B cell (primary cell): ENCODE measurements around the gene FAM131B. TPM values are rescaled to one million over a fixed set of nuclear protein-coding genes. Genes with fewer than 3 reads are reported as not detected.

Experiments used
- ATAC-seq: fragments of 200-7000 bp; cut with Tn5 transposase; one replicate; pipeline ENCODE4 v1.10.0; 2021; ENCODE audit warnings: low read depth, mild to moderate bottlenecking, moderate number of reproducible peaks, moderate library complexity
- CTCF ChIA-PET: fragments of 350-600 bp; sonication (Branson Sonifier 250); formaldehyde crosslinking; loops from one replicate; lab custom pipeline; 2021; ENCODE audit warnings: antibody characterized with exemption, inconsistent platforms; lab: Charles Lee
- POLR2A ChIA-PET: fragments of 350-600 bp; sonication (Branson Sonifier 250); formaldehyde crosslinking; loops from one replicate; lab custom pipeline; 2021; ENCODE audit warnings: antibody characterized with exemption; lab: Charles Lee
- DNase-seq: peaks from one replicate; pipeline ENCODE4 v3.0.0; 2013
- H2AFZ ChIP-seq: 2 replicates; pipeline ENCODE4 v1.6.1; 2012; ENCODE audit warnings: mild to moderate bottlenecking, low read depth, low read length; ENCODE audit not compliant: insufficient read depth, poor library complexity, severe bottlenecking
- H3K27ac ChIP-seq, 2 donors: 1 replicate in 1 of 2; 2 replicates in 1 of 2; pipeline ENCODE4 v1.5.1; 2012 to 2013; ENCODE audit warnings: low read length in 2 of 2, mild to moderate bottlenecking in 2 of 2, moderate library complexity in 1 of 2
- H3K27me3 ChIP-seq, 4 experiments: fragments of 200-600 bp in 1 of 4; sonication (generic) in 1 of 4; replicated peaks in 1 of 4; 1 replicate in 2 of 4; 2 replicates in 2 of 4; pipeline versions ENCODE4 v1.6.1 to v1.7.0; 2013 to 2016; ENCODE audit warnings: low read length in 3 of 4, mild to moderate bottlenecking in 2 of 4, mixed read lengths in 1 of 4, moderate library complexity in 1 of 4; ENCODE audit not compliant: insufficient read depth in 4 of 4, control insufficient read depth in 3 of 4; ENCODE audit errors: control extremely low read depth in 1 of 4
- H3K36me3 ChIP-seq, 2 experiments: replicated peaks in 1 of 2; 1 replicate in 1 of 2; 2 replicates in 1 of 2; pipeline versions ENCODE4 v1.6.1 to v1.7.1; 2013; ENCODE audit warnings: low read length in 1 of 2; ENCODE audit not compliant: insufficient read depth in 2 of 2, control insufficient read depth in 1 of 2; ENCODE audit errors: control extremely low read depth in 1 of 2, extremely low read depth in 1 of 2
- H3K4me1 ChIP-seq, 2 donors: fragments of 200-600 bp in 1 of 2; sonication (generic) in 1 of 2; 1 replicate in 1 of 2; 2 replicates in 1 of 2; pipeline versions ENCODE4 v1.5.1 to v1.6.1; 2013 to 2017; ENCODE audit warnings: low read length in 2 of 2; ENCODE audit not compliant: control insufficient read depth in 2 of 2, insufficient read depth in 2 of 2
- H3K4me2 ChIP-seq: replicated peaks from 2 replicates; pipeline ENCODE3; 2012; ENCODE audit warnings: mild to moderate bottlenecking, low read depth, low read length; ENCODE audit not compliant: poor library complexity, severe bottlenecking
- H3K4me3 ChIP-seq, 5 experiments: fragments of 200-600 bp in 1 of 5; sonication (generic) in 1 of 5; 1 replicate in 3 of 5; 2 replicates in 2 of 5; pipeline versions ENCODE4 v1.5.1 to v1.7.0; 2011 to 2016; ENCODE audit warnings: low read length in 4 of 5, mild to moderate bottlenecking in 4 of 5, low read depth in 2 of 5, control low read depth in 1 of 5, moderate library complexity in 1 of 5; ENCODE audit not compliant: insufficient read depth in 1 of 5; ENCODE audit errors: control extremely low read depth in 1 of 5, extremely low read depth in 1 of 5
- H3K79me2 ChIP-seq: fragments of 200-600 bp; sonication (generic); one replicate; pipeline ENCODE4 v1.6.0; 2016; ENCODE audit warnings: low read length; ENCODE audit not compliant: control insufficient read depth, insufficient read depth
- H3K9ac ChIP-seq: fragments of 200-600 bp; sonication (generic); 2 replicates; pipeline ENCODE4 v1.6.1; 2017; ENCODE audit warnings: mild to moderate bottlenecking, low read length, moderate library complexity
- H3K9me3 ChIP-seq, 3 donors: one replicate each; pipeline versions ENCODE4 v1.6.1 to v1.7.1; 2013; ENCODE audit warnings: low read length in 2 of 3; ENCODE audit not compliant: control insufficient read depth in 2 of 3, insufficient read depth in 1 of 3; ENCODE audit errors: control extremely low read depth in 1 of 3
- H4K20me1 ChIP-seq: 2 replicates; pipeline ENCODE4 v1.6.0; 2012; ENCODE audit warnings: mild to moderate bottlenecking, low read length; ENCODE audit not compliant: insufficient read depth, control insufficient read depth, poor library complexity, severe bottlenecking
- H3K27ac Mint-ChIP-seq: one replicate; pipeline ENCODE4 v1.8.0; 2021; ENCODE audit warnings: mixed read lengths
- H3K27me3 Mint-ChIP-seq: one replicate; pipeline ENCODE4 v1.8.0; 2021; ENCODE audit warnings: mixed read lengths
- H3K4me1 Mint-ChIP-seq: one replicate; pipeline ENCODE4 v1.8.0; 2021; ENCODE audit warnings: mixed read lengths
- H3K4me3 Mint-ChIP-seq: one replicate; pipeline ENCODE4 v1.8.0; 2021; ENCODE audit warnings: mixed read lengths
- H3K9me3 Mint-ChIP-seq: one replicate; pipeline ENCODE4 v1.8.0; 2022; ENCODE audit warnings: mixed read lengths; ENCODE audit not compliant: insufficient read depth
- EZH2 ChIP-seq: IDR thresholded peaks from 2 replicates; pipeline ENCODE4 v1.6.1; 2012; ENCODE audit warnings: borderline replicate concordance, low read depth, mild to moderate bottlenecking, moderate library complexity, low read length; ENCODE audit not compliant: insufficient read depth, poor library complexity, severe bottlenecking
- WGBS: methylation state at CpG from one replicate; pipeline ENCODE4 v1.1.5; 2013; ENCODE audit warnings: missing lambda C conversion rate; ENCODE audit not compliant: insufficient coverage; 5-methylcytosine and 5-hydroxymethylcytosine counted together
- intact Hi-C: fragments of 100-400 bp; cut with micrococcal nuclease; formaldehyde crosslinking; loops from one replicate; pipeline ENCODE4 v1.10.0; 2022
- polyA plus RNA-seq: library from polyadenylated mRNA; depleted of rRNA; stranded (reverse); fragments of >200 nt; gene quantifications from 2 replicates; pipeline ENCODE4 v1.2.3, GENCODE V29; 2012
- total RNA-seq, 2 donors: library from RNA; stranded (reverse); fragments of 120-200 nt in 1 of 2; gene quantifications; 1 replicate in 1 of 2; 2 replicates in 1 of 2; pipeline versions ENCODE4 v1.2.3 to v1.2.4, GENCODE V29; 2013 to 2022
- TF ChIP-seq, protein P1 (sequence below): fragments of 200-600 bp; IDR thresholded peaks from one replicate; pipeline ENCODE4 v1.8.0; 2022; ENCODE audit warnings: antibody characterized with exemption, mild to moderate bottlenecking

FAM131B gene
- total and polyA plus RNA-seq, 2 donors (not counting 1 experiment from before 2014, with no cell fraction given) = 0.05 TPM; not detected in 1

DNA sequence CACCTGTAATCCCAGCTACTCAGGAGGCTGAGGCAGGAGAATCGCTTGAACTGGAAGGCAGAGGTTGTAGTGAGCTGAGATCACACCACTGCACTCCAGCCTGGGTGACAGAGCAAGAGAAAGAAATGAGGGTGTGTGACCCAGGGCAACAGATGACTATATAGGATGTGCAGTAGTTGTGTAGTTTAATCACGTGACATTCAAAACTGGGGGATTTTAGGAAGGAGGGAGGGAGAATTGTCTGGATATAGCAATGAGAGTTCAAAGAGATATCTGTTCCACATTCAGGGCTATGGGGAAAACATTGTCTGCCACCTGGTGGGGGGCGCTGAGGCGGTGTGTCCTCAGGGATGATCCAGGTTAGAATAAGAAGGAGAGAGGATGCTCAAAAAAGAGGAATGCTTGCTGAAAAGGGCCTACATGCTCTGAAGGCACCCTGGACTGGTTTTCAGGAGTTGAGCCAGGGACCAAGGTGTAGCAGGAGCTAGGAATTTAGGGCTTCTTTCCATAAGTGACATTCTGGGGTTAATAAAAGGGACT, 10.8 kb upstream of the FAM131B start:
- H3K4me3 ChIP-seq = no peak overlapping the region
- TF ChIP-seq, protein P1, sequence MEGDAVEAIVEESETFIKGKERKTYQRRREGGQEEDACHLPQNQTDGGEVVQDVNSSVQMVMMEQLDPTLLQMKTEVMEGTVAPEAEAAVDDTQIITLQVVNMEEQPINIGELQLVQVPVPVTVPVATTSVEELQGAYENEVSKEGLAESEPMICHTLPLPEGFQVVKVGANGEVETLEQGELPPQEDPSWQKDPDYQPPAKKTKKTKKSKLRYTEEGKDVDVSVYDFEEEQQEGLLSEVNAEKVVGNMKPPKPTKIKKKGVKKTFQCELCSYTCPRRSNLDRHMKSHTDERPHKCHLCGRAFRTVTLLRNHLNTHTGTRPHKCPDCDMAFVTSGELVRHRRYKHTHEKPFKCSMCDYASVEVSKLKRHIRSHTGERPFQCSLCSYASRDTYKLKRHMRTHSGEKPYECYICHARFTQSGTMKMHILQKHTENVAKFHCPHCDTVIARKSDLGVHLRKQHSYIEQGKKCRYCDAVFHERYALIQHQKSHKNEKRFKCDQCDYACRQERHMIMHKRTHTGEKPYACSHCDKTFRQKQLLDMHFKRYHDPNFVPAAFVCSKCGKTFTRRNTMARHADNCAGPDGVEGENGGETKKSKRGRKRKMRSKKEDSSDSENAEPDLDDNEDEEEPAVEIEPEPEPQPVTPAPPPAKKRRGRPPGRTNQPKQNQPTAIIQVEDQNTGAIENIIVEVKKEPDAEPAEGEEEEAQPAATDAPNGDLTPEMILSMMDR = no peak
- TF ChIP-seq EZH2 = no peak
- H3K9me3 Mint-ChIP-seq = no peaks in the 10 kb centered on the region
- intact Hi-C loops = loop anchor here (10.0 kb wide), 1 partner anchor 49 kb away; no protein-coding TSS in a partner anchor
- H3K4me1 ChIP-seq = peaks cover 22 to 28% of the 10 kb centered on the region in 2 donors
- H3K27ac ChIP-seq = no peak overlapping the region
- H3K4me3 Mint-ChIP-seq = no peak overlapping the region
- 95% methylated on average over 4 of the region's 4 CpGs for WGBS
- ChIA-PET CTCF (interaction anchor here (4.4 kb wide), 1 partner anchor 133 kb away, joined by 19 read pairs; no protein-coding TSS in a partner anchor), POLR2A (no interaction called here)
- H3K27me3 Mint-ChIP-seq = peaks cover 6% of the 10 kb centered on the region
- peaks cover 0 to under 1% (median 0%) of the 10 kb centered on the region in 4 experiments for H3K27me3 ChIP-seq
- no peak overlapping the region for H3K4me2 ChIP-seq
- H3K36me3 ChIP-seq = no peaks in the 10 kb centered on the region
- H3K4me1 Mint-ChIP-seq = peaks cover 31% of the 10 kb centered on the region
- no peak overlapping the region for H3K9ac ChIP-seq
- no peaks in the 10 kb centered on the region for H4K20me1 ChIP-seq
- ATAC-seq (no peak), DNase-seq (no peak)
- H3K27ac Mint-ChIP-seq = peak overlapping the region; percentile 42
- H3K9me3 ChIP-seq = no peaks in the 10 kb centered on the region
- no peaks in the 10 kb centered on the region for H3K79me2 ChIP-seq
- H2AFZ ChIP-seq = no peak overlapping the region

DNA sequence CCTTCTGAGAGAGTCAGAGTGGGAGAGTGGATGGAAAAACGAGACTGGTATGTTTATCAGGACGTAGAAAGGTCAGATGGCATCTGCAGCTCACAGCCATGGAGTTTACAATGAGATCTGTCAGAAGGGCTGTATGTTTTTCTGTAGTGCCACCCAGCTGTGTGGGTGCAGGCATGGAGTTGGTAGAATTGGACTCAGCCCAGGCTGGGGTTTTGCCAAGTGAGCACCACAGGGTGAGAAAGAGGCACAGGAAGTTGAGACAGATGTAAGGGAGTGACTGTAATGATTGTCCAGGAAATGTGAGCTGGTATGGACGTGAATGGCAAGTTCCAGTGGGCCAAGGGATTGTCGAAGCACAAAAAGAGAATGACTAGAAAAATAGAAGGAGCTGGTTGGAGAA, 9.6 kb upstream of the FAM131B start:
- H3K4me1 ChIP-seq = peaks cover 22 to 28% of the 10 kb centered on the region in 2 donors
- peak overlapping the region; percentile 54 for H3K27ac Mint-ChIP-seq
- H4K20me1 ChIP-seq = no peaks in the 10 kb centered on the region
- peaks cover 0 to 10% (median under 1%) of the 10 kb centered on the region in 4 experiments for H3K27me3 ChIP-seq
- CTCF ChIA-PET = interaction anchor here (0.8 to 4.4 kb wide), 2 partner anchors 8 to 132 kb away, joined by 3 to 19 read pairs; no protein-coding TSS in a partner anchor
- no peak overlapping the region for H3K9ac ChIP-seq
- H3K36me3 ChIP-seq = no peaks in the 10 kb centered on the region
- no peaks in the 10 kb centered on the region for H3K79me2 ChIP-seq
- peaks cover 16% of the 10 kb centered on the region for H3K27me3 Mint-ChIP-seq
- H3K4me3 Mint-ChIP-seq = no peak overlapping the region
- peaks cover 31% of the 10 kb centered on the region for H3K4me1 Mint-ChIP-seq
- ATAC-seq (no peak), DNase-seq (no peak)
- H3K27ac ChIP-seq = no peak overlapping the region
- TF ChIP-seq, protein P1 = no peak
- no peak for TF ChIP-seq EZH2
- intact Hi-C loops = loop anchor here (10.0 kb wide), 1 partner anchor 47 kb away; no protein-coding TSS in a partner anchor
- 37% methylated on average over 4 of the region's 4 CpGs for WGBS
- H2AFZ ChIP-seq = no peak overlapping the region
- no peaks in the 10 kb centered on the region for H3K9me3 ChIP-seq
- no peaks in the 10 kb centered on the region for H3K9me3 Mint-ChIP-seq
- no peak overlapping the region for H3K4me3 ChIP-seq
- no peak overlapping the region for H3K4me2 ChIP-seq
- POLR2A ChIA-PET = no interaction called here
